HEK293 (cell line): Measurements from ENCODE around the gene LRRC32.

Source experiments
- CTCF ChIA-PET: fragments of 350-600 bp; formaldehyde crosslinking; extraction: SDS; loops from one replicate; lab custom pipeline; 2021; ENCODE audit warnings: antibody characterized with exemption; lab: Yijun Ruan, JAX
- POLR2A ChIA-PET: fragments of 300-600 bp; formaldehyde crosslinking; extraction: SDS; loops from one replicate; lab custom pipeline; 2020; ENCODE audit warnings: antibody characterized with exemption, inconsistent platforms; lab: Yijun Ruan, JAX
- H3K27ac ChIP-seq: fragments of 200-500 bp; sonication (Bioruptor generic); 2 replicates; pipeline ENCODE4 v1.5.1; 2014; ENCODE audit warnings: low read depth, low read length, control low read depth, inconsistent platforms; ENCODE audit errors: extremely low read depth
- H3K36me3 ChIP-seq, 2 experiments: fragments of 200-500 bp in 1 of 2; sonication (Bioruptor generic) in 1 of 2; 1 replicate in 1 of 2; 2 replicates in 1 of 2; pipeline ENCODE4 v1.5.1; 2014 to 2017; ENCODE audit warnings: inconsistent platforms in 2 of 2, low read length in 2 of 2; ENCODE audit not compliant: control insufficient read depth in 2 of 2, insufficient read depth in 1 of 2
- H3K4me1 ChIP-seq: fragments of 200-500 bp; sonication (Bioruptor generic); 2 replicates; pipeline ENCODE4 v1.5.1; 2014; ENCODE audit warnings: mild to moderate bottlenecking, low read length, inconsistent platforms; ENCODE audit not compliant: control insufficient read depth, insufficient read depth
- H3K4me3 ChIP-seq: 2 replicates; pipeline ENCODE4 v1.5.1; 2011; ENCODE audit warnings: low read depth, mild to moderate bottlenecking, control low read depth, low read length, moderate library complexity
- H3K9me3 ChIP-seq: fragments of 200-500 bp; sonication (Bioruptor generic); 2 replicates; pipeline ENCODE4 v1.5.1; 2014; ENCODE audit warnings: low read depth, low read length, inconsistent platforms; ENCODE audit not compliant: control insufficient read depth, insufficient read depth
- GLI2 ChIP-seq: fragments of 450-650 bp; formaldehyde crosslinking; IDR thresholded peaks from 2 replicates; pipeline ENCODE4; 2017; ENCODE audit warnings: missing biosample characterization, missing genetic modification characterization, low read depth, borderline replicate concordance
- MZF1 ChIP-seq: fragments of 450-650 bp; formaldehyde crosslinking; IDR thresholded peaks from 2 replicates; pipeline ENCODE4 v1.5.1; 2017; ENCODE audit warnings: missing biosample characterization, missing genetic modification characterization, borderline replicate concordance
- OVOL3 ChIP-seq: fragments of 450-650 bp; formaldehyde crosslinking; IDR thresholded peaks from 2 replicates; pipeline ENCODE4 v1.5.1; 2016; ENCODE audit warnings: missing biosample characterization, missing genetic modification characterization
- SCRT1 ChIP-seq: fragments of 450-650 bp; formaldehyde crosslinking; IDR thresholded peaks from 2 replicates; pipeline ENCODE4 v1.5.1; 2016; ENCODE audit warnings: missing biosample characterization, missing genetic modification characterization, borderline replicate concordance
- ZBTB17 ChIP-seq: fragments of 450-650 bp; formaldehyde crosslinking; IDR thresholded peaks from 2 replicates; pipeline ENCODE4 v1.5.1; 2016; ENCODE audit warnings: missing biosample characterization, missing genetic modification characterization
- ZBTB8A ChIP-seq: fragments of 450-650 bp; formaldehyde crosslinking; IDR thresholded peaks from 2 replicates; pipeline ENCODE4 v1.5.1; 2016; ENCODE audit warnings: missing biosample characterization, missing genetic modification characterization
- ZNF157 ChIP-seq: fragments of 450-650 bp; formaldehyde crosslinking; IDR thresholded peaks from 2 replicates; pipeline ENCODE4 v1.5.1; 2016; ENCODE audit warnings: missing biosample characterization, missing genetic modification characterization
- ZNF394 ChIP-seq: fragments of 450-650 bp; formaldehyde crosslinking; IDR thresholded peaks from 2 replicates; pipeline ENCODE4 v1.5.1; 2016; ENCODE audit warnings: missing biosample characterization, missing genetic modification characterization, mild to moderate bottlenecking, moderate library complexity, borderline replicate concordance
- ZNF510 ChIP-seq: fragments of 450-650 bp; formaldehyde crosslinking; IDR thresholded peaks from 2 replicates; pipeline ENCODE4 v1.5.1; 2018; ENCODE audit warnings: mild to moderate bottlenecking, missing genetic modification characterization, missing biosample characterization; ENCODE audit not compliant: insufficient replicate concordance
- ZNF830 ChIP-seq: fragments of 450-650 bp; IDR thresholded peaks from 2 replicates; pipeline ENCODE4 v1.5.0; 2018; ENCODE audit warnings: missing biosample characterization, missing genetic modification characterization, low read depth, mild to moderate bottlenecking, moderate library complexity
- ZNF843 ChIP-seq: fragments of 450-650 bp; formaldehyde crosslinking; IDR thresholded peaks from 2 replicates; pipeline ENCODE4 v1.5.1; 2016; ENCODE audit warnings: missing biosample characterization, missing genetic modification characterization
- TF ChIP-seq, protein P1 (sequence below): fragments of 450-650 bp; formaldehyde crosslinking; IDR thresholded peaks from 2 replicates; pipeline ENCODE4 v1.5.1; 2017; ENCODE audit warnings: missing biosample characterization, missing genetic modification characterization
- TF ChIP-seq, protein P2 (sequence below): fragments of 450-650 bp; formaldehyde crosslinking; IDR thresholded peaks from 2 replicates; pipeline ENCODE4 v1.5.1; 2016; ENCODE audit warnings: missing biosample characterization, missing genetic modification characterization
- TF ChIP-seq, protein P3 (sequence below): fragments of 450-650 bp; formaldehyde crosslinking; IDR thresholded peaks from 2 replicates; pipeline ENCODE4 v1.5.1; 2016; ENCODE audit warnings: missing biosample characterization, missing genetic modification characterization
- TF ChIP-seq, protein P4 (sequence below): fragments of 450-650 bp; formaldehyde crosslinking; IDR thresholded peaks from 2 replicates; pipeline ENCODE4 v1.5.1; 2016; ENCODE audit warnings: missing biosample characterization, missing genetic modification characterization
- TF ChIP-seq, protein P5 (sequence below): fragments of 450-650 bp; formaldehyde crosslinking; IDR thresholded peaks from 2 replicates; pipeline ENCODE4 v1.5.1; 2016; ENCODE audit warnings: missing biosample characterization, missing genetic modification characterization

LRRC32 gene

DNA sequence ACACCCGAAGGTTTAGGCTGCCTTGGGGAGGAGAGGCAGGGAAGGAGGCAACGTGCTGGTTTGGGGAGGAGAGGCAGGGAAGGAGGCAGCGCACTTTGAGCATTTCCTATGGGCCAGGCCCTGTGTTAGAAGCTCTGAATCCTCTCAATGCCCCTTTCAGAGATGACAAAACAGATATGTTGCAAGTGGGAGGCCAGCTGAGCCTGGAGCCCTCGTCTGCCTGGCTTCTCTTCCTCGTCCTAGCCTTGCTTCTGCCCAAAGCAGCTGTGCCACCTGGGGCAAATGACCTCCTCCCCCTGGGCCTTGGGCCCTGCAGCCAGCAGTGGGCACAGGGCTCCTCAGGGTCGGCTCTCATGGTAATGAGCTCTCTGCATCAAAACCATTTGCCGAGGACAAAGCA is 15.3 kb upstream of the LRRC32 start:
- H3K4me1 ChIP-seq, result no peaks in the 10 kb centered on the region
- no peak for TF ChIP-seq OVOL3 (tag by site-specific recombination)

DNA sequence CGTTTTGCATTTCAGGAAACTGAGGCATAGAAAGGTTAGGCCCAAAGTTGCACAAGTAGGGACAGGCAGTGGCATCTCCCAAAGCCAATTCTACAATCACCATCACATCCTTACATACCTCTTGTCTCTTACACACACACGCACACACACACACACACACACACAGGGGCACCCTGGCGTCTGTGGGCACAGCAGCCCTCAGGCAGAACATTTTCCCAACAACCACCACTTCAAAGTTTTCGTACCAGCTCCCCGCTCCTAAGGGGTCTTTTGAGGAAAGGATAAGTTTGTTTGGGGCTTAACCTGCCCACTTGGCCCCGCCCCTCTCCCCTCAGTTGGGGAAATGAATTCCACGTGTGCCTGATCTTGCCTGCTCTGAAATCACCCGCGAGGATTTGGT is 14.7 kb upstream of the LRRC32 start:
- TF ChIP-seq, protein P1, sequence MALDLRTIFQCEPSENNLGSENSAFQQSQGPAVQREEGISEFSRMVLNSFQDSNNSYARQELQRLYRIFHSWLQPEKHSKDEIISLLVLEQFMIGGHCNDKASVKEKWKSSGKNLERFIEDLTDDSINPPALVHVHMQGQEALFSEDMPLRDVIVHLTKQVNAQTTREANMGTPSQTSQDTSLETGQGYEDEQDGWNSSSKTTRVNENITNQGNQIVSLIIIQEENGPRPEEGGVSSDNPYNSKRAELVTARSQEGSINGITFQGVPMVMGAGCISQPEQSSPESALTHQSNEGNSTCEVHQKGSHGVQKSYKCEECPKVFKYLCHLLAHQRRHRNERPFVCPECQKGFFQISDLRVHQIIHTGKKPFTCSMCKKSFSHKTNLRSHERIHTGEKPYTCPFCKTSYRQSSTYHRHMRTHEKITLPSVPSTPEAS (tag by site-specific recombination), result peak; percentile 57; the same call in 1 of the 2 replicates
- TF ChIP-seq, protein P2, sequence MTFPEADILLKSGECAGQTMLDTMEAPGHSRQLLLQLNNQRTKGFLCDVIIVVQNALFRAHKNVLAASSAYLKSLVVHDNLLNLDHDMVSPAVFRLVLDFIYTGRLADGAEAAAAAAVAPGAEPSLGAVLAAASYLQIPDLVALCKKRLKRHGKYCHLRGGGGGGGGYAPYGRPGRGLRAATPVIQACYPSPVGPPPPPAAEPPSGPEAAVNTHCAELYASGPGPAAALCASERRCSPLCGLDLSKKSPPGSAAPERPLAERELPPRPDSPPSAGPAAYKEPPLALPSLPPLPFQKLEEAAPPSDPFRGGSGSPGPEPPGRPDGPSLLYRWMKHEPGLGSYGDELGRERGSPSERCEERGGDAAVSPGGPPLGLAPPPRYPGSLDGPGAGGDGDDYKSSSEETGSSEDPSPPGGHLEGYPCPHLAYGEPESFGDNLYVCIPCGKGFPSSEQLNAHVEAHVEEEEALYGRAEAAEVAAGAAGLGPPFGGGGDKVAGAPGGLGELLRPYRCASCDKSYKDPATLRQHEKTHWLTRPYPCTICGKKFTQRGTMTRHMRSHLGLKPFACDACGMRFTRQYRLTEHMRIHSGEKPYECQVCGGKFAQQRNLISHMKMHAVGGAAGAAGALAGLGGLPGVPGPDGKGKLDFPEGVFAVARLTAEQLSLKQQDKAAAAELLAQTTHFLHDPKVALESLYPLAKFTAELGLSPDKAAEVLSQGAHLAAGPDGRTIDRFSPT (tag by site-specific recombination), result no peak
- no peaks in the 10 kb centered on the region for H3K9me3 ChIP-seq
- ChIA-PET CTCF (interaction anchor here (0.6 kb wide), 1 partner anchor 195 kb away, joined by 3 read pairs; no protein-coding TSS in a partner anchor), POLR2A (no interaction called here)
- no peaks in the 10 kb centered on the region for H3K4me1 ChIP-seq
- no peak overlapping the region for H3K4me3 ChIP-seq
- no peaks in the 10 kb centered on the region for H3K36me3 ChIP-seq
- no peak overlapping the region for H3K27ac ChIP-seq

More for the DNA sequence above, 15.3 kb upstream of the LRRC32 start:
- POLR2A ChIA-PET, result interaction anchor here (0.6 kb wide), 1 partner anchor 79 kb away, joined by 4 read pairs; no protein-coding TSS in a partner anchor
- Histone ChIP-seq H3K4me3 (no peak overlapping the region), H3K9me3 (no peaks in the 10 kb centered on the region), H3K27ac (no peak overlapping the region), H3K36me3 (no peaks in the 10 kb centered on the region)
- CTCF ChIA-PET, result interaction anchor here (0.7 kb wide), 1 partner anchor 87 kb away, joined by 3 read pairs; no protein-coding TSS in a partner anchor

DNA sequence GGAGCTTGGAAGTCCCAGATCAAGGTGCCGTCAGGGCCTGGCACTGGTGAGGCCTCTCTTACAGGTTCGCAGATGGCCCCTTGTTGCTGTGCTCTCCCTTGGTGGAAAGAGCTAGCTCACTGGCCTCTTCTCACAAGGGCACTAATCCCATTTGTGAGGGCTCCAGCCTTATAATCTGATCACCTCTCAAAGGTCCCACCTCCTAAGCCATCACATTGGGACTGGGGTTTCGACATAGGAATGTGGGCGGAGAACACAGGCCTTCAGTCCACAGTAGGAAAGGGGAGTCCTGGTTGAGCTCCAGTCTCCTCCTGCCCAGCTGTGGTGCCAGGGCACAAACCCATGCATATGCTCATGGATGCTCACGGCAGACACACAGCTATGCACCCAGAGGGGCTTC is 14.0 kb upstream of the LRRC32 start:
- H3K4me1 ChIP-seq, result no peaks in the 10 kb centered on the region
- no peak overlapping the region for H3K4me3 ChIP-seq
- POLR2A ChIA-PET, result interaction anchor here (0.5 kb wide), 1 partner anchor 363 kb away, joined by 4 read pairs; no protein-coding TSS in a partner anchor
- H3K27ac ChIP-seq, result no peak overlapping the region
- H3K36me3 ChIP-seq, result no peaks in the 10 kb centered on the region
- TF ChIP-seq SCRT1 (tag by site-specific recombination) (no peak), ZNF394 (tag by site-specific recombination) (no peak), ZNF830 (tag by site-specific recombination) (no peak), GLI2 (no peak)
- CTCF ChIA-PET, result interaction anchor here (0.6 to 0.7 kb wide), 3 partner anchors 22 to 194 kb away, joined by 3 read pairs; no protein-coding TSS in a partner anchor
- H3K9me3 ChIP-seq, result no peaks in the 10 kb centered on the region

DNA sequence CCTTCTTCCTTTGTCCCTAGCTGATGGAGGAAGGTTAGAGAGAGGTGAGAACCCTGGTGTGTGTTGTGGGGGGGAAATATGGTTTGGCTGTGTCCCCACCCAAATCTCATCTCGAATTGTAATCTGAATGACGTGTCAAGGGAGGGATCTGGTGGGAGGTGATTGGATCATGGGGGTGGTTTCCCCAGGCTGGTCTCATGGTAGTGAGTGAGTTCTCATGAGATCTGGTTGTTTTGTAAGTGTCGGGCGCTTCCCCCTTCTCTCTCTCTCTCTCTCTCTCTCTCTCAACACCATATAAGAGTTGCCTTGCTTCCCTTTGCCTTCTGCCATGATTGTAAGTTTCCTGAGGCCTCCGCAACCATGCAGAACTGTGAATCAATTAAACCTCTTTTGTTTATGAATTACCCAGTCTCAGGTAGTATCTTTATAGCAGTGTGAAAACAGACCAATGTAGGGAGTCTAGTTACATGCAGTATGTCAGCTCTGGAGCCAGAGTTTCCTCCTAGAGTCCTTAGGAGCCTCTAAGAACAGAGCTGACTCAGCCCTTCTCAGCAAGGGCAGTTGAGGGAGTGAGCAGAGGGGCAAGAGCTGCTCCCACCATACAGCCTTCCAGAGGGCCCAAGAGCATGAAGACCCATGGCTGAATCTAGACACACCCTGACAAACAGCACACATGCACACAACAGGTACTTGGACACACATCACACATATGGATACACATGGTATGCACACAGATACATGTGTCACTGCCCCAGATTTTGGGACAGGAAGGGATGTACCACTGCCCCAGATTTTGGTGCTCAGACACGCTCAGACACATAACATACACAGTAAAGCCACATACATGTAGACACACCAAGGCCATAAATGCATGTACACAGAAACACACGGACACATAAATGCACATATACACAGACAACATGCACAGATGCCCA is 12.9 kb upstream of the LRRC32 start:
- no peak overlapping the region for H3K4me3 ChIP-seq
- no peaks in the 10 kb centered on the region for H3K36me3 ChIP-seq
- ChIA-PET CTCF (interaction anchor here (0.6 to 2.3 kb wide), 3 partner anchors 38 to 347 kb away, joined by 3 to 7 read pairs (median 5); no protein-coding TSS in a partner anchor), POLR2A (no interaction called here)
- H3K4me1 ChIP-seq, result no peaks in the 10 kb centered on the region
- no peak overlapping the region for H3K27ac ChIP-seq
- no peaks in the 10 kb centered on the region for H3K9me3 ChIP-seq
- TF ChIP-seq ZNF510, result no peak
- no peak for TF ChIP-seq ZNF843 (tag by site-specific recombination)
- no peak for TF ChIP-seq ZBTB17 (tag by site-specific recombination)
- no peak for TF ChIP-seq MZF1
- TF ChIP-seq, protein P3, sequence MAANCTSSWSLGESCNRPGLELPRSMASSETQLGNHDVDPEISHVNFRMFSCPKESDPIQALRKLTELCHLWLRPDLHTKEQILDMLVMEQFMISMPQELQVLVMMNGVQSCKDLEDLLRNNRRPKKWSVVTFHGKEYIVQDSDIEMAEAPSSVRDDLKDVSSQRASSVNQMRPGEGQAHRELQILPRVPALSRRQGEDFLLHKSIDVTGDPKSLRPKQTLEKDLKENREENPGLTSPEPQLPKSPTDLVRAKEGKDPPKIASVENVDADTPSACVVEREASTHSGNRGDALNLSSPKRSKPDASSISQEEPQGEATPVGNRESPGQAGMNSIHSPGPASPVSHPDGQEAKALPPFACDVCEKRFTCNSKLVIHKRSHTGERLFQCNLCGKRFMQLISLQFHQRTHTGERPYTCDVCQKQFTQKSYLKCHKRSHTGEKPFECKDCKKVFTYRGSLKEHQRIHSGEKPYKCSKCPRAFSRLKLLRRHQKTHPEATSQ, result no peak
- no peak for TF ChIP-seq ZBTB8A
- TF ChIP-seq, protein P4, sequence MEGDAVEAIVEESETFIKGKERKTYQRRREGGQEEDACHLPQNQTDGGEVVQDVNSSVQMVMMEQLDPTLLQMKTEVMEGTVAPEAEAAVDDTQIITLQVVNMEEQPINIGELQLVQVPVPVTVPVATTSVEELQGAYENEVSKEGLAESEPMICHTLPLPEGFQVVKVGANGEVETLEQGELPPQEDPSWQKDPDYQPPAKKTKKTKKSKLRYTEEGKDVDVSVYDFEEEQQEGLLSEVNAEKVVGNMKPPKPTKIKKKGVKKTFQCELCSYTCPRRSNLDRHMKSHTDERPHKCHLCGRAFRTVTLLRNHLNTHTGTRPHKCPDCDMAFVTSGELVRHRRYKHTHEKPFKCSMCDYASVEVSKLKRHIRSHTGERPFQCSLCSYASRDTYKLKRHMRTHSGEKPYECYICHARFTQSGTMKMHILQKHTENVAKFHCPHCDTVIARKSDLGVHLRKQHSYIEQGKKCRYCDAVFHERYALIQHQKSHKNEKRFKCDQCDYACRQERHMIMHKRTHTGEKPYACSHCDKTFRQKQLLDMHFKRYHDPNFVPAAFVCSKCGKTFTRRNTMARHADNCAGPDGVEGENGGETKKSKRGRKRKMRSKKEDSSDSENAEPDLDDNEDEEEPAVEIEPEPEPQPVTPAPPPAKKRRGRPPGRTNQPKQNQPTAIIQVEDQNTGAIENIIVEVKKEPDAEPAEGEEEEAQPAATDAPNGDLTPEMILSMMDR, result no peak
- TF ChIP-seq, protein P5, sequence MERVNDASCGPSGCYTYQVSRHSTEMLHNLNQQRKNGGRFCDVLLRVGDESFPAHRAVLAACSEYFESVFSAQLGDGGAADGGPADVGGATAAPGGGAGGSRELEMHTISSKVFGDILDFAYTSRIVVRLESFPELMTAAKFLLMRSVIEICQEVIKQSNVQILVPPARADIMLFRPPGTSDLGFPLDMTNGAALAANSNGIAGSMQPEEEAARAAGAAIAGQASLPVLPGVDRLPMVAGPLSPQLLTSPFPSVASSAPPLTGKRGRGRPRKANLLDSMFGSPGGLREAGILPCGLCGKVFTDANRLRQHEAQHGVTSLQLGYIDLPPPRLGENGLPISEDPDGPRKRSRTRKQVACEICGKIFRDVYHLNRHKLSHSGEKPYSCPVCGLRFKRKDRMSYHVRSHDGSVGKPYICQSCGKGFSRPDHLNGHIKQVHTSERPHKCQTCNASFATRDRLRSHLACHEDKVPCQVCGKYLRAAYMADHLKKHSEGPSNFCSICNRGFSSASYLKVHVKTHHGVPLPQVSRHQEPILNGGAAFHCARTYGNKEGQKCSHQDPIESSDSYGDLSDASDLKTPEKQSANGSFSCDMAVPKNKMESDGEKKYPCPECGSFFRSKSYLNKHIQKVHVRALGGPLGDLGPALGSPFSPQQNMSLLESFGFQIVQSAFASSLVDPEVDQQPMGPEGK (tag by site-specific recombination), result no peak
- no peak for TF ChIP-seq ZNF157 (tag by site-specific recombination)
